ENCODE results near the gene PIEZO2. TPM values are rescaled to one million over a fixed set of nuclear protein-coding genes. Genes with fewer than 3 reads are reported as not detected.

Gene PIEZO2
- total and polyA plus RNA-seq, 12 donors = 0.07 to 1.4 (median 0.25) TPM; not detected in 1

DNA sequence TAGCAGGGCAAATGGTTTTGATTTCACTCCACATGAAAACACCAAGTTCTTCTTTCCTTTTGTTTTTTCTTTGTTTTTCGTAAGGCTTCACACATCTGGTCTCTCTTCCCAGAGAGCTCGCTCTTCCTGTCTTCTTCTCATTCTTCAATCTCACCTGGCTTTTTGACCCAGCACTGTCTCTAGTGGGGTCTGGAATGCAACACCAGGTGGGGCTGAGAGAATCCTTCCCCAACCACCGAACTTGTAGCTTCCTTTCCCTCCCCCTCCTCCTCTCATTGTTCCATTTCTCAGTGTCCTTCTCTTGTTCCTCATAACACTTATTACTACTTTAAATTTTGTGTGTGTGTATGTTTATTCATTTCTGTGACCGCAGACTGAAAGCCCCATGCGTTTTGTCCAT, 13.5 kb upstream of the PIEZO2 start:
- TF ChIP-seq, protein P1, sequence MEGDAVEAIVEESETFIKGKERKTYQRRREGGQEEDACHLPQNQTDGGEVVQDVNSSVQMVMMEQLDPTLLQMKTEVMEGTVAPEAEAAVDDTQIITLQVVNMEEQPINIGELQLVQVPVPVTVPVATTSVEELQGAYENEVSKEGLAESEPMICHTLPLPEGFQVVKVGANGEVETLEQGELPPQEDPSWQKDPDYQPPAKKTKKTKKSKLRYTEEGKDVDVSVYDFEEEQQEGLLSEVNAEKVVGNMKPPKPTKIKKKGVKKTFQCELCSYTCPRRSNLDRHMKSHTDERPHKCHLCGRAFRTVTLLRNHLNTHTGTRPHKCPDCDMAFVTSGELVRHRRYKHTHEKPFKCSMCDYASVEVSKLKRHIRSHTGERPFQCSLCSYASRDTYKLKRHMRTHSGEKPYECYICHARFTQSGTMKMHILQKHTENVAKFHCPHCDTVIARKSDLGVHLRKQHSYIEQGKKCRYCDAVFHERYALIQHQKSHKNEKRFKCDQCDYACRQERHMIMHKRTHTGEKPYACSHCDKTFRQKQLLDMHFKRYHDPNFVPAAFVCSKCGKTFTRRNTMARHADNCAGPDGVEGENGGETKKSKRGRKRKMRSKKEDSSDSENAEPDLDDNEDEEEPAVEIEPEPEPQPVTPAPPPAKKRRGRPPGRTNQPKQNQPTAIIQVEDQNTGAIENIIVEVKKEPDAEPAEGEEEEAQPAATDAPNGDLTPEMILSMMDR (IDR thresholded peaks at IDR 0.05) = no peak
- Histone ChIP-seq H3K4me3 (no peak overlapping the region), H3K9me3 (peaks cover 0 to 3% (median 0%) of the 10 kb centered on the region in 11 donors), H3K27me3 (peaks cover 0 to 46% (median 10%) of the 10 kb centered on the region in 7 donors), H3K4me1 (no peaks in the 10 kb centered on the region), H3K27ac (no peak overlapping the region), H3K36me3 (no peaks in the 10 kb centered on the region)
- no peak for ATAC-seq
- intact Hi-C loops (cut with DNase I) = loop anchor here in 1 of 10 donors (10.0 kb wide), 1 partner anchor 222 kb away; no protein-coding TSS in a partner anchor
- WGBS, 2 donors = 66 to 77% methylated on average over 5 of the region's 5 CpGs
- no peak for DNase-seq

DNA sequence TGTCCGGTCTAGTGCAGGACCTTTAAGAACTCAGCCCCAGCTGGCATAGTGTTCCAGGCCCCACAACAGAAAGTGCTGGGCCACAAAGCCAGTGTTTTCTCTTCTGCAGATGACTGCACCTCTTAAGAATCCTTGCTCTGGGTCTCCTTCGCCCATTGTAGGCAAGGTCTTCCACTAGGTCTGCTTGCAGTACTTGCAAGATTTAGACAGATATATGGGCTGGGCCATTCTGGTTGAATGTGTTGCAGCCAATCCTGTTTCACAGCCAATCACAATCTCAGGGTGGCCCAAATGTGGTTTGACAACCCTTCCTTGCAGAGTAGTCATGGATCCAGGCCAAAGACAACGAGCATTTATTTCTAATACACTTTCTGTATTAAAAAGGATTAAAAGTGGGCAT, 13.1 kb upstream of the PIEZO2 start:
- intact Hi-C loops (cut with DNase I) = loop anchor here in 1 of 10 donors (10.0 kb wide), 1 partner anchor 222 kb away; no protein-coding TSS in a partner anchor
- Histone ChIP-seq H3K27me3 (peaks cover 0 to 46% (median 10%) of the 10 kb centered on the region in 7 donors), H3K36me3 (no peaks in the 10 kb centered on the region), H3K9me3 (peaks cover 0 to 3% (median 0%) of the 10 kb centered on the region in 11 donors), H3K4me3 (no peak overlapping the region), H3K4me1 (no peaks in the 10 kb centered on the region), H3K27ac (no peak overlapping the region)
- TF ChIP-seq, protein P1 (IDR thresholded peaks at IDR 0.05) = no peak
- ATAC-seq (no peak), DNase-seq (no peak)
- 93 to 96% methylated on average over 3 of the region's 3 CpGs for WGBS, 2 donors

DNA sequence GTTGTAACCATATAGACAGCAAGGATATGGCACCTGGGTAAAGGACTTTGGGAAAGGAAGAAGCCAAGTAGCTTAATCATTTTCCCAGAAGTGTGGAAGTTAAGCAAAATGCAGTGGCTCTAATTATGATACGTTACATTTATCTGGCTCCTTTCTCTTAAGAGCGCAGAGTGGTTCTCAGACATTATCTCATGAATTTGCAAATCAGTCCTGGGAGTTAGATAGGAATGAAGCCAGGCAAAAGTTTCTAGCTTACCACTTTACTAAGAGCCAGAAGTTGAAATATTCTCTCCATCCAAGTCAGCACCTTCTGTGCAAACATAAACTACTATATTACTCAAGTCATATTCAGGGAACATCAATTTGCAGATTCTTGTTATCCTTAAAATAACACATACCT, 10.9 kb upstream of the PIEZO2 start:
- no peak for DNase-seq
- 29 to 38% methylated on average over 2 of the region's 2 CpGs for WGBS, 2 donors
- H3K27ac ChIP-seq = no peak overlapping the region
- H3K27me3 ChIP-seq = peaks cover 0 to 66% (median 16%) of the 10 kb centered on the region in 7 donors
- intact Hi-C loops (cut with DNase I) = loop anchor here in 1 of 10 donors (10.0 kb wide), 1 partner anchor 224 kb away; no protein-coding TSS in a partner anchor
- H3K4me3 ChIP-seq = no peak overlapping the region
- peaks cover 0 to 2% (median 0%) of the 10 kb centered on the region in 11 donors for H3K9me3 ChIP-seq
- H3K4me1 ChIP-seq = no peaks in the 10 kb centered on the region
- TF ChIP-seq, protein P1 (IDR thresholded peaks at IDR 0.05) = no peak
- ATAC-seq = no peak
- H3K36me3 ChIP-seq = no peaks in the 10 kb centered on the region

DNA sequence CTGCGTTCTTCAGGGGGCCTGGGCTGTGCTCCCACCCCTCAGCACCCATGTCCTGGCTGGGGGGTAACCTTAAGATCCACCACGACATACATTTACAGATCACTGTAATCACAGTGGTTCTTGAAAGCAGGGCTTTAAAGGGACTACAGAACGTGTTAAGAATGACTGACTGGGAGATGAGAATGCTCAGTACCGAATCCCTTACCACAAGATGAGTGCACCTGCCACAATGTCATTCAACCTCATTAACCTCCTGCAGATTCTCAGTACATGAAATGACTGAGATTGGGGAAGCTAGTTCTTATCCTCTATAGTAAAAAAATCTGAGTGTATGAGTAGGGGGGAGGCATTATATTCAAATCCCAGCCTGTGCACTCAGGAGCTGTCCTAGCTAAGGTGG, 10.5 kb upstream of the PIEZO2 start:
- intact Hi-C loops (cut with DNase I) = loop anchor here in 5 of 10 donors (10.0 kb wide), 5 partner anchors 225 to 1185 kb away; no protein-coding TSS in a partner anchor
- 70 to 75% methylated on average over 4 of the region's 4 CpGs for WGBS, 2 donors
- no peak overlapping the region for H3K4me3 ChIP-seq
- no peaks in the 10 kb centered on the region for H3K4me1 ChIP-seq
- ATAC-seq = no peak
- H3K36me3 ChIP-seq = no peaks in the 10 kb centered on the region
- peaks cover 0 to 66% (median 16%) of the 10 kb centered on the region in 7 donors for H3K27me3 ChIP-seq
- TF ChIP-seq, protein P1 (IDR thresholded peaks at IDR 0.05) = no peak
- H3K9me3 ChIP-seq = no peaks in the 10 kb centered on the region
- no peak overlapping the region for H3K27ac ChIP-seq
- DNase-seq = no peak
